ENCODE measurements around the gene ROPN1B.
"Not testable (repeated sequence)": the region's sequence is repeated elsewhere in the genome, so short reads cannot be mapped to it uniquely, and the experiment has no call there.

ROPN1B gene

GRCh38 chr3:125958511-125959316 is 10.3 kb upstream of the ROPN1B start:
- DNase-seq (ENCODE audit: low read depth): no peak

GRCh38 chr3:125959317-125960065 is 9.5 kb upstream of the ROPN1B start:
- DNase-seq (ENCODE audit: low read depth): no peak

DNA sequence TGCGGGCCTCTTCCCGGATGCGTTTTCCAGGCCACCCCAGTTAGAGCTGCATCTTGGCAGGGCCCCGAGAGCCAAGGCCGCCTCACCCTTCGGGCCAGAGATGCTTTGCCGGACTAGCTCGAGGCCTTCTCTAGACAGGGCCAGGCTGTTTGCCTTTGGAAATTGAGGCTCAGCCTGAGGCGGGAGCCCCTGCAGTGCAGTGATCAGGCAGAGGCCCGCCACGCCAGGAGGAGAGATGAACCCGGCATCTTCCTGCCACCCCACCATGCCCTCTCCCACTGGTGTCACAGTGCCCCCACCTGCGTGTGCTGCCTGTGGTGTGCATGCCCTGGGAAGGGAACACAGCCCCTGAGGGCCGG is 8.9 kb upstream of the ROPN1B start:
- DNase-seq (ENCODE audit: low read depth): no peak

GRCh38 chr3:125960456-125961288 is 8.3 kb upstream of the ROPN1B start:
- no peak for DNase-seq (ENCODE audit: low read depth)

DNA sequence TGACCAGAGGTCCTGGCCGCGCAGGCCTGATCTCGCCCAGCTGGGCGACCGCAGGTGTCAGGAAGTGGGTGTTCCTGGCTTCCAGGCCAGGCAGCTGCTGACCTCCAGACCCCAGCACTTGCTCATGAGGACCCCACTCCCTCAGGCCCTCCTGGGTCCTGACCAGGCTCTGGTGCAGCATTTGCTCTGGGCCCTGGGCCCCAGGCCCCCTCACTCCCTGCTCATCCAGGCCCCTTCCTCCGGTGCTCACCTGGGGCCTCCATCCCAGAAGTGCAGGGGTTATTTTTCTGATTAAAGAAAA is 7.7 kb upstream of the ROPN1B start:
- DNase-seq (ENCODE audit: low read depth): no peak

DNA sequence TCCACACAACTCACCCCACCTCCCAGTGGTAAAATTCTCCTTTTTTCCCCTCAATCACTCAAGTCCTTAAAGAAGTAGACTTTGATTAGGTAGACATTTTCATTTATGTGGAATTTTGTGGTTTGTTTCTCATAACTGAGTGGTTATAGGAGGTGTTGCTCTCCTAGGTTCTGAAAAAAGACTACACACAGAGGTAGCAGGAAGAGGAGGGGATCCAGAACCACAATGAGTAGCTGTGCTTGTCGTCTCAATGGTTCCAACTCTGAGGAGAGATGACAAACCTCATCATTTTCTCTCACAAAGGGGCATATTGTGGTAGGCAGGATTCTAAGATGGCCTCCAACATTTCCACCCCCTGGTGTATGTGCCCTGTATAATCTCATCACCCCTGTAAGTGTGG is 5.1 kb upstream of the ROPN1B start:
- DNase-seq (ENCODE audit: low read depth): not testable (repeated sequence)

- no peak for DNase-seq (ENCODE audit: low read depth)
These were observed 3.5 kb upstream of the ROPN1B start for GRCh38 chr3:125965505-125965904.

- DNase-seq (ENCODE audit: low read depth): no peak
These were observed 1.8 kb upstream of the ROPN1B start for GRCh38 chr3:125967156-125967555.

DNA sequence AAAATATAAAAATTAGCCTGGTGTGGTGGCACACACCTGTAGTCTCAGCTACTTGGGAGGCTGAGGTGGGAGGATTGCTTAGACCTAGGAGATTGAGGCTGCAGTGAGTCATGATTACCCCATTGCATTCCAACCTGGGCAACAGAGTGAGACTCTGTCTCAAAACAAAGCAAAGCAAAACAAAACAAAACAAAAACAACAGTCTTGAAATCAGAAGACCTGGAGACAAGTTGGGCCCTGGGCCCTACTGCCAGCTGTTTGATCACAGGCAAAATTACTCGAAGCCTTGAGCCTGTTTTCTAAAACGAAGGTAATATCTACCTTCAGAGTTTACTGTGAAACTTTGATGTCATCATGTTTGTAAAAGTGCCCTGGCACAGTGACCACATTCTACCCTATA is 857 bp upstream of the ROPN1B start:
- not testable (repeated sequence) for DNase-seq (ENCODE audit: low read depth)

- not testable (repeated sequence) for DNase-seq (ENCODE audit: low read depth)
These were observed 3.3 kb downstream of the ROPN1B start for GRCh38 chr3:125971997-125972944.

DNA sequence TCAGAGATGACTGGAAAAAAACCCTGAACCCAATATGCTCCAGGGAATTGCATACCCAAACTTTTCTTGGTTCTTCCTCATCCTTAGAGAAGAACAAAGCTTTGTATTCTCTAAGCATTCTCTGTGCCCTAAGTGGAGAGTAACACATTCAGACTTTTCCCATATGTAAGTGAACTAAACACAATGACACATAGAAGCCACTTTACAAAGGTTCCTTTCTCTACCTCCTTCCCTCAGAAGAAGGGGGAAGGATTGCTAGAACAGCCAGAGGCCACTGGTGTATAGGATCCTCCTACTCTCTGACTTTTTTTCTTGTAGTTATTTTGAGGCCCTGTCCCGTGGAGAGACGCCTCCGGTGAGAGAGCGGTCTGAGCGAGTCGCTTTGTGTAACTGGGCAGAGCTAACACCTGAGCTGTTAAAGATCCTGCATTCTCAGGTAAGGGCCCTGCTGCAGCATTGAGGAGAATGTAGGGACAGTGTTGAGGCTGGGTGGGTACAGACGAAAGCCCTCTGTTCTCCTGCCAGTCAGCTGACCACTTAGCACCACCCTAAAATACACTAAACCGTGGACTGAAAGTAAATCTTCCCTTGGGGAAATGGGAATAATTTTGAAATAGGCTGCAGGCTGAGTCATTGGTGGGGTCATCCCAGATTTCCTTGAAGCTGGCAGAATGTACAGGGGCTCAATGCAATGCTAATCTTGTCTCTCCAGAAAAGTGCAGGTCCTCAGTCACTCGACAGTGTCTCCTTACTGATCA is 6.4 kb downstream of the ROPN1B start:
- not testable (repeated sequence) for DNase-seq (ENCODE audit: low read depth)

DNA sequence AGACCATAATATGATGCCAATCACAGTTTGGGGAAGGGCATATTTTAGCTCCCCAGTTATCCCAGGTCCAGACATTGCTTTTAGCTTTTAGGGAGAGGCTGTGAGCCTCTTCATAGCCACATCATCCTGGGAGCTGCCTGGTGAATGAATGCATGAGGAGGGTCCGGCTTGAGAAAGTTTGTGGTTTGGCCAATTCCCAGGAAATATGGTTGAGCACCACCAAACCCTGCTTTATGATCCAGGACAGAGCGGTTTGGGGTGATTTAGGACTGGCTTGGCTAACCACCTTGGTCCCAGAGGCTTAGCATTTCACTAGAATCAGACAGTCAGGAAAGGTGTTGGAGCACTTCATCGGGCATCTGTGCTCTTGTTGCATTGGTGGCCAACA is 7.0 kb downstream of the ROPN1B start:
- not testable (repeated sequence) for DNase-seq (ENCODE audit: low read depth)

- not testable (repeated sequence) for DNase-seq (ENCODE audit: low read depth)
These were observed 8.1 kb downstream of the ROPN1B start for GRCh38 chr3:125977104-125977503.

- not testable (repeated sequence) for DNase-seq (ENCODE audit: low read depth)
These were observed 16.0 kb downstream of the ROPN1B start for GRCh38 chr3:125984951-125985350.

DNA sequence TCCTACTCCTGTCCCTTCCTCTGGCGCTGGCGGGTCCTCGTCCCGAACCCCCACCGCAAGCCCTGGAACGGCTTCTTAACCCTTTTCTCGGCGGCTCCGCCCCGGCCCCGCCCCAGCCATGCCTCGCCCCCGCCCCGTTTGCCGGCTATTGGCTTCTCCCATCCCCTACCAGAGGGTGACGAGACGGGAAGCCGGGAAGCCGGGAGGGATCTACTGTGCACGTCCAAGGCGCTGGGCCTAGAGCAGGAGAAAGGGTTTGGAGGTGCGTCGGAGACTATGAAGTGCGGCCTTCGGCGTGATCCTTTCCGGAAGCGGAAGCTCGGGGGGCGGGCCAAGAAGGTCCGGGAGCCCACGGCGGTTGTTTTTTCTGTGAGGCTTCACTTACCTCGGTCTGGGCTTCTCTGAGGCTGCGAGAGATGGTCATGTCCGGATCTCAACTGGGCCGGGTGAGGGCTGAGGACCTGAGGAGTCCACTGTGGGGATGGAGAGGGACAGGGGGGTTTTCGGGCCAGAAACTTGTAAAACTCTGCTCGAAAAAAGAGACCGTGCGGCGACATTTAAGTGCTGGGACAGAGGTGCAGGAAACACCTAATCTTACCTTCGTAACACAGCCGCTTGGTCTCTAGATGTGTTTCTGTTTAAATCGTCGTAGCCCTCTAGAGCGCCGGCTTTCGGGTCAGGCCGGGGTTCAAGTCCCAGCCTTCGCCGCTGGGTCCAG is 21.4 kb downstream of the ROPN1B start:
- peak; percentile 64 for DNase-seq (ENCODE audit: low read depth)

- not testable (repeated sequence) for DNase-seq (ENCODE audit: low read depth)
These were observed 27.8 kb downstream of the ROPN1B start for GRCh38 chr3:125996751-125997150.

- no peak for DNase-seq (ENCODE audit: low read depth)
These were observed 33.2 kb downstream of the ROPN1B start for GRCh38 chr3:126002189-126002588.

GRCh38 chr3:126003447-126004190 is 34.6 kb downstream of the ROPN1B start:
- DNase-seq (ENCODE audit: low read depth): no peak

- no peak for DNase-seq (ENCODE audit: low read depth)
These were observed 35.2 kb downstream of the ROPN1B start for GRCh38 chr3:126004217-126004616.
